ENCODE results near the gene PPM1D.

- TF ChIP-seq CTCF (IDR thresholded peaks at IDR 0.05) (no peak), EP300 (IDR thresholded peaks at IDR 0.05) (no peak), POLR2AphosphoS5 (IDR thresholded peaks at IDR 0.05) (no peak)
Measured at GRCh38 chr17:60606036-60606435, 6.0 kb downstream of the PPM1D start.
